HepG2 (cell line): Measurements from ENCODE around the gene CAPRIN2. TPM values are rescaled to one million over a fixed set of nuclear protein-coding genes. Genes with fewer than 3 reads are reported as not detected.

Experiments
- HNF4G ChIP-seq, 2 experiments: sonication (generic) in 1 of 2; formaldehyde crosslinking in 1 of 2; IDR thresholded peaks; 2 replicates each; pipeline versions ENCODE4 v1.4.0 to v1.6.1; 2011 to 2020; ENCODE audit warnings: borderline replicate concordance in 2 of 2, low read depth in 2 of 2, mild to moderate bottlenecking in 2 of 2, low read length in 1 of 2, missing genetic modification reagents in 1 of 2, moderate library complexity in 1 of 2
- HNRNPL ChIP-seq: fragments of 200-400 bp; formaldehyde crosslinking; IDR thresholded peaks from 2 replicates; pipeline ENCODE4 v1.6.1; 2017; ENCODE audit warnings: mild to moderate bottlenecking, low read depth, low read length
- SIX1 ChIP-seq: sonication (generic); formaldehyde crosslinking; IDR thresholded peaks from 2 replicates; pipeline ENCODE4 v1.4.0; 2020; ENCODE audit warnings: missing genetic modification reagents, borderline replicate concordance
- TEAD3 ChIP-seq: optimal IDR thresholded peaks from 2 replicates; pipeline ENCODE3; 2016; ENCODE audit warnings: borderline replicate concordance
- ZBTB33 ChIP-seq: sonication (generic); formaldehyde crosslinking; IDR thresholded peaks from 2 replicates; pipeline ENCODE4 v1.4.0; 2020; ENCODE audit warnings: missing genetic modification reagents
- ZIK1 ChIP-seq: sonication (generic); formaldehyde crosslinking; IDR thresholded peaks from 2 replicates; pipeline ENCODE4 v1.5.0; 2020; ENCODE audit warnings: mild to moderate bottlenecking, low read depth, missing genetic modification reagents, borderline replicate concordance
- ZNF292 ChIP-seq: sonication (generic); formaldehyde crosslinking; IDR thresholded peaks from 2 replicates; pipeline ENCODE4 v1.8.1; 2022; ENCODE audit warnings: mild to moderate bottlenecking, low read depth, missing genetic modification reagents, borderline replicate concordance
- ZNF674 ChIP-seq: sonication (generic); formaldehyde crosslinking; IDR thresholded peaks from 2 replicates; pipeline ENCODE4 v1.5.0; 2020; ENCODE audit warnings: low read depth, mild to moderate bottlenecking, missing genetic modification reagents
- polyA plus RNA-seq, 8 experiments: library from polyadenylated mRNA; depleted of rRNA in 3 of 8; stranded (reverse) in 7 of 8; unstranded in 1 of 8; fragments of >200 nt; fragmentation: Illumina TruSeq in 4 of 8; extraction: Trizol in 4 of 8; gene quantifications; 2 replicates each; pipeline versions ENCODE4 v1.2.1 to v1.2.3, GENCODE V29; 2011 to 2016; ENCODE audit warnings: low read depth in 4 of 8, missing spikeins in 1 of 8, mixed read lengths in 1 of 8; ENCODE audit not compliant: insufficient read depth in 1 of 8
- total RNA-seq, 5 experiments: library from RNA; depleted of rRNA; stranded (reverse); fragments of >200 nt; fragmentation: Illumina TruSeq; extraction: Trizol; gene quantifications; 2 replicates each; pipeline ENCODE4 v1.2.3, GENCODE V29; 2016; ENCODE audit warnings: low read depth in 1 of 5
- TF ChIP-seq, protein P1 (sequence below): sonication (generic); formaldehyde crosslinking; IDR thresholded peaks from 2 replicates; pipeline ENCODE4 v1.5.0; 2020; ENCODE audit warnings: missing genetic modification reagents, mild to moderate bottlenecking, borderline replicate concordance
- TF ChIP-seq, protein P2 (sequence below): sonication (generic); formaldehyde crosslinking; IDR thresholded peaks from 2 replicates; pipeline ENCODE4 v1.4.0; 2020; ENCODE audit warnings: missing genetic modification reagents
- TF ChIP-seq, protein P3 (sequence below): sonication (generic); formaldehyde crosslinking; IDR thresholded peaks from 2 replicates; pipeline ENCODE4 v1.5.1; 2020; ENCODE audit warnings: mild to moderate bottlenecking, missing genetic modification reagents, moderate library complexity
- TF ChIP-seq, protein P4 (sequence below), 2 experiments: sonication (generic) in 1 of 2; formaldehyde crosslinking in 1 of 2; IDR thresholded peaks; 2 replicates each; pipeline versions ENCODE4 v1.4.0 to v1.6.1; 2018 to 2020; ENCODE audit warnings: missing genetic modification reagents in 2 of 2, borderline replicate concordance in 1 of 2, low read depth in 1 of 2, mild to moderate bottlenecking in 1 of 2, missing biosample characterization in 1 of 2

The CAPRIN2 gene
- total and polyA plus RNA-seq, 2 of the 13 experiments (the other 11 are each of a cell fraction or from before 2014, with no cell fraction given) = 21.7 to 30.6 TPM

DNA sequence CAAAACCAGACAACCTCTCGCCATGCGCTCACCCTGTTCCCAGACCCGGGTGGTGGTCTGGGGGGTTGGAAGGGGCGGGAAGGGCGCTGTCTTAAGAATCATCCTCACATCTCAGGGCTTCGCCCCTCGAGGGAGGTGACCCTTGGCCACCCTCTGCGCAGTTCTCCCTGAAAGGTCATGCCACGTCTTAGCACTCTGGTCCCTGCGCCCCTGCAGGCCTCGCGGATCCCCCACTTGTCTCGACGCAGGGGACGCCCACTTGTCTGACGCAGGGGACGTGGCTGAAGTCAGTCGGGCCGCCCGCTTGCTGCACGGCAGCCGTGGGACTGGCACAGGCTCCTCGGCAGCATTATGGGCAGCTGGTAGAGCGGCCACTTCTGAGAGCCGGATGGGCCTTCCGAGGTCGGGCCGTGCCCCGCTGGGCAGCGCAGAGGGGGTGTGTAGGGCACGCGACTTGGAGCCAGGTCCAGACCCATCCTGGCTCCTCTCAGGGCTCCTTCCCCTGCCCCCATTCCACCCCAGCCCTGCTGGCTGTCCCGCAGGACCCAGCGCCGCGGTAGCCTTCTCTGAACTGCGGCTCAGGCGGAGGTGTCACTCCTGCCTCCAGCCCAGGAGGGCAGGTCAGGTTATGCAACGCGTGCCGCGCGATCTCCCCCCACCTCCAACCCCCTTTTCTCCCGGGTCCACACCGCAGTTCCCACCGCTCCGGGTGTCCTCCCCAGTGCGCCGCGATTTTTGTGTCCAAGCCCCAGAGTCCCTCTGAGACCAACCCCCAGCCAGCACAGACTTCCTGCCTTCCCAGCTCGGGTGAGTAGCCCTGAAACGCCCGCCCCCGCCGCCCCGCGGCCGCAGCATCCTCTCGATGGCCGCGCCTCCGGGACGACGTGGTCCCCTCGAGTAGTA, 40.9 kb upstream of the CAPRIN2 start (continued):
- TF ChIP-seq HNRNPL (peak; percentile 94), ZIK1 (CRISPR knock-in tag) (0 out of 2 replicates have a peak, but pooled peaks have one; percentile 43), TEAD3 (peak; percentile 18), ZNF292 (CRISPR knock-in tag) (peak; percentile 65), SIX1 (CRISPR knock-in tag) (no peak), ZBTB33 (peak; percentile 9; the same call in 1 of the 2 replicates), HNF4G (IDR thresholded peaks at IDR 0.05; ENCODE audit: borderline replicate concordance, low read depth, low read length) (no peak), HNF4G (CRISPR knock-in tag; IDR thresholded peaks at IDR 0.05; ENCODE audit: borderline replicate concordance, low read depth) (0 out of 2 replicates have a peak, but pooled peaks have one; percentile 34), ZNF674 (CRISPR knock-in tag) (no peak)
- TF ChIP-seq, protein P1, sequence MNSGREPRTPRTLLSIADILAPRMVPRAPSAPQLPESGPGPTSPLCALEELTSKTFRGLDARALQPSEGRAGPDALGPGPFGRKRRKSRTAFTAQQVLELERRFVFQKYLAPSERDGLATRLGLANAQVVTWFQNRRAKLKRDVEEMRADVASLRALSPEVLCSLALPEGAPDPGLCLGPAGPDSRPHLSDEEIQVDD (CRISPR knock-in tag) = no peak
- TF ChIP-seq, protein P2, sequence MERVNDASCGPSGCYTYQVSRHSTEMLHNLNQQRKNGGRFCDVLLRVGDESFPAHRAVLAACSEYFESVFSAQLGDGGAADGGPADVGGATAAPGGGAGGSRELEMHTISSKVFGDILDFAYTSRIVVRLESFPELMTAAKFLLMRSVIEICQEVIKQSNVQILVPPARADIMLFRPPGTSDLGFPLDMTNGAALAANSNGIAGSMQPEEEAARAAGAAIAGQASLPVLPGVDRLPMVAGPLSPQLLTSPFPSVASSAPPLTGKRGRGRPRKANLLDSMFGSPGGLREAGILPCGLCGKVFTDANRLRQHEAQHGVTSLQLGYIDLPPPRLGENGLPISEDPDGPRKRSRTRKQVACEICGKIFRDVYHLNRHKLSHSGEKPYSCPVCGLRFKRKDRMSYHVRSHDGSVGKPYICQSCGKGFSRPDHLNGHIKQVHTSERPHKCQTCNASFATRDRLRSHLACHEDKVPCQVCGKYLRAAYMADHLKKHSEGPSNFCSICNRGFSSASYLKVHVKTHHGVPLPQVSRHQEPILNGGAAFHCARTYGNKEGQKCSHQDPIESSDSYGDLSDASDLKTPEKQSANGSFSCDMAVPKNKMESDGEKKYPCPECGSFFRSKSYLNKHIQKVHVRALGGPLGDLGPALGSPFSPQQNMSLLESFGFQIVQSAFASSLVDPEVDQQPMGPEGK = peak; percentile 55
- TF ChIP-seq, protein P3, sequence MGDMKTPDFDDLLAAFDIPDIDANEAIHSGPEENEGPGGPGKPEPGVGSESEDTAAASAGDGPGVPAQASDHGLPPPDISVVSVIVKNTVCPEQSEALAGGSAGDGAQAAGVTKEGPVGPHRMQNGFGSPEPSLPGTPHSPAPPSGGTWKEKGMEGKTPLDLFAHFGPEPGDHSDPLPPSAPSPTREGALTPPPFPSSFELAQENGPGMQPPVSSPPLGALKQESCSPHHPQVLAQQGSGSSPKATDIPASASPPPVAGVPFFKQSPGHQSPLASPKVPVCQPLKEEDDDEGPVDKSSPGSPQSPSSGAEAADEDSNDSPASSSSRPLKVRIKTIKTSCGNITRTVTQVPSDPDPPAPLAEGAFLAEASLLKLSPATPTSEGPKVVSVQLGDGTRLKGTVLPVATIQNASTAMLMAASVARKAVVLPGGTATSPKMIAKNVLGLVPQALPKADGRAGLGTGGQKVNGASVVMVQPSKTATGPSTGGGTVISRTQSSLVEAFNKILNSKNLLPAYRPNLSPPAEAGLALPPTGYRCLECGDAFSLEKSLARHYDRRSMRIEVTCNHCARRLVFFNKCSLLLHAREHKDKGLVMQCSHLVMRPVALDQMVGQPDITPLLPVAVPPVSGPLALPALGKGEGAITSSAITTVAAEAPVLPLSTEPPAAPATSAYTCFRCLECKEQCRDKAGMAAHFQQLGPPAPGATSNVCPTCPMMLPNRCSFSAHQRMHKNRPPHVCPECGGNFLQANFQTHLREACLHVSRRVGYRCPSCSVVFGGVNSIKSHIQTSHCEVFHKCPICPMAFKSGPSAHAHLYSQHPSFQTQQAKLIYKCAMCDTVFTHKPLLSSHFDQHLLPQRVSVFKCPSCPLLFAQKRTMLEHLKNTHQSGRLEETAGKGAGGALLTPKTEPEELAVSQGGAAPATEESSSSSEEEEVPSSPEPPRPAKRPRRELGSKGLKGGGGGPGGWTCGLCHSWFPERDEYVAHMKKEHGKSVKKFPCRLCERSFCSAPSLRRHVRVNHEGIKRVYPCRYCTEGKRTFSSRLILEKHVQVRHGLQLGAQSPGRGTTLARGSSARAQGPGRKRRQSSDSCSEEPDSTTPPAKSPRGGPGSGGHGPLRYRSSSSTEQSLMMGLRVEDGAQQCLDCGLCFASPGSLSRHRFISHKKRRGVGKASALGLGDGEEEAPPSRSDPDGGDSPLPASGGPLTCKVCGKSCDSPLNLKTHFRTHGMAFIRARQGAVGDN (CRISPR knock-in tag) = peak; percentile 76
- TF ChIP-seq, protein P4, sequence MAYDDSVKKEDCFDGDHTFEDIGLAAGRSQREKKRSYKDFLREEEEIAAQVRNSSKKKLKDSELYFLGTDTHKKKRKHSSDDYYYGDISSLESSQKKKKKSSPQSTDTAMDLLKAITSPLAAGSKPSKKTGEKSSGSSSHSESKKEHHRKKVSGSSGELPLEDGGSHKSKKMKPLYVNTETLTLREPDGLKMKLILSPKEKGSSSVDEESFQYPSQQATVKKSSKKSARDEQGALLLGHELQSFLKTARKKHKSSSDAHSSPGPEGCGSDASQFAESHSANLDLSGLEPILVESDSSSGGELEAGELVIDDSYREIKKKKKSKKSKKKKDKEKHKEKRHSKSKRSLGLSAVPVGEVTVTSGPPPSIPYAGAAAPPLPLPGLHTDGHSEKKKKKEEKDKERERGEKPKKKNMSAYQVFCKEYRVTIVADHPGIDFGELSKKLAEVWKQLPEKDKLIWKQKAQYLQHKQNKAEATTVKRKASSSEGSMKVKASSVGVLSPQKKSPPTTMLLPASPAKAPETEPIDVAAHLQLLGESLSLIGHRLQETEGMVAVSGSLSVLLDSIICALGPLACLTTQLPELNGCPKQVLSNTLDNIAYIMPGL (CRISPR knock-in tag; IDR thresholded peaks at IDR 0.05; ENCODE audit: borderline replicate concordance in 1 of 2, low read depth in 1 of 2) = 0 out of 4 replicates have a peak, but pooled peaks of 1 of the 2 experiments have one; percentile 18
